Activated CD4-positive, alpha-beta T cell treated with anti-CD3 and anti-CD28 coated beads, Interleukin-2, amount 50 U/mL, for 24 hours (primary cell): ENCODE data around the gene FAM199X.
"Not testable (repeated sequence)": the region's sequence is repeated elsewhere in the genome, so short reads cannot be mapped to it uniquely, and the experiment has no call there.

Source experiments
- DNase-seq, 2 donors: peaks; one replicate each; pipeline ENCODE4 v3.0.0-alpha.2; 2020; ENCODE audit warnings: low read depth in 1 of 2, low spot score in 1 of 2

The FAM199X gene

GRCh38 chrX:104187931-104188330, 21.7 kb downstream of the FAM199X start:
- DNase-seq = no peak

GRCh38 chrX:104189837-104190236, 23.6 kb downstream of the FAM199X start:
- DNase-seq = no peak

GRCh38 chrX:104193485-104193884, 27.2 kb downstream of the FAM199X start:
- DNase-seq = no peak

- DNase-seq = no peak
These were observed 28.8 kb downstream of the FAM199X start for GRCh38 chrX:104195013-104195412.

- DNase-seq = no peak
These were observed 29.3 kb downstream of the FAM199X start for GRCh38 chrX:104195489-104196084.

- no peak for DNase-seq
These were observed 39.3 kb downstream of the FAM199X start for GRCh38 chrX:104205548-104205947.

GRCh38 chrX:104211187-104211586, 44.9 kb downstream of the FAM199X start:
- DNase-seq = no peak

GRCh38 chrX:104230060-104230459, 63.8 kb downstream of the FAM199X start:
- DNase-seq = not testable (repeated sequence)
